Right lobe of liver (tissue), 4 donors: ENCODE measurements around the gene LARP6.
A peak's percentile ranks its signal among the peaks of the same experiment; 100 is the strongest.

Experiments used
- CTCF ChIP-seq, 4 donors: fragments of 200-600 bp in 3 of 4; fragments of 450-650 bp in 1 of 4; IDR thresholded peaks; one replicate each; pipeline versions ENCODE4 v1.5.1 to v1.8.0; 2016 to 2022; ENCODE audit warnings: antibody characterized with exemption in 4 of 4, mild to moderate bottlenecking in 2 of 4
- POLR2A ChIP-seq: fragments of 450-650 bp; IDR thresholded peaks from one replicate; pipeline ENCODE4 v1.6.1; 2017; ENCODE audit warnings: antibody characterized with exemption, mild to moderate bottlenecking
- donor health status: DM: no; HTN: no; CAD: no.
- donor health status: DM: no; HTN: no; CAD: no.
- donor health status: DM: no; HTN: yes; CAD: no.

GRCh38 chr15:70875001-70875782, 21.2 kb upstream of the LARP6 start:
- TF ChIP-seq CTCF (IDR thresholded peaks at IDR 0.05): peak; percentile 51 to 59 (median 55)
- TF ChIP-seq POLR2A: peak; percentile 30
